Measurements from ENCODE around the gene NRXN3. TPM values are rescaled to one million over a fixed set of nuclear protein-coding genes. Genes with fewer than 3 reads are reported as not detected.

Gene NRXN3
- total RNA-seq, 6 experiments from 2014 or later: 0.07 to 0.28 (median 0.11) TPM; not detected in 2

DNA sequence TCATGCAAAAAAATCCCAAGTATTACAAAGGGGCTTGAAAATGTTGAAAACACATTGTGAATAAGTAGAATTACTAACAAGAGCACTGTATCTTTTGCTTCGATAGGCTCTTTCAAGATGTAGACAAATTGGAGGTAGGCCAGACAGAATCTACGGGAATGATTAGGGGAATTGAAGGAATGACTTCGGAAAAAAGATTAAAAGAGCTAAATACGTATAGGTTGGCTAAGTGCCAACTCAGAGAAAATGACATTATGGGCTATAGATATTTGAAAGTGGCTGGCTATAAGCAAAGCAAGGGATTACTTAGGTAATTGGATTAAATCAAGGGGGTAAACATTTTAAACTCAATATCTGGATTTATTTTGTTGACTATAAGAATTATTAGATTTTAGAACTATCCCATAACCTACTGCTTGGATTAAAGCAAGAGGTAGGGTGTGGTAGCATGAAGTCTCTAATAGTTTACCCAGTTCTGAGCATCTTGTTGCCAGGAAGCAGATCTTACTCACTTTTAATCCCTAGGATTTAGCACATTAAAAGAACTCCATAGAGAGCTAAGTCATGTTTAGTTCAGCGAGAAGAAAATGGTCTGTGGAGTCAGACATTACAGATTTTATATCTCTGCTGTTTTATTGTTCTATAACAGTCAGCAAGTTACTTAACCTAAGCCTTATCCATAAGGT, 1551.4 kb downstream of the NRXN3 start:
- no peak overlapping the region for H3K27ac Mint-ChIP-seq
- H3K9me3 Mint-ChIP-seq: peaks cover 23% of the 10 kb centered on the region
- peaks cover 1% of the 10 kb centered on the region; the same call in 1 of the 2 replicates for H3K27me3 Mint-ChIP-seq (ENCODE audit: insufficient read depth)
- H3K4me1 Mint-ChIP-seq (ENCODE audit: low read depth): no peaks in the 10 kb centered on the region
- H3K4me3 Mint-ChIP-seq: no peak overlapping the region
- TF ChIP-seq, protein P1, sequence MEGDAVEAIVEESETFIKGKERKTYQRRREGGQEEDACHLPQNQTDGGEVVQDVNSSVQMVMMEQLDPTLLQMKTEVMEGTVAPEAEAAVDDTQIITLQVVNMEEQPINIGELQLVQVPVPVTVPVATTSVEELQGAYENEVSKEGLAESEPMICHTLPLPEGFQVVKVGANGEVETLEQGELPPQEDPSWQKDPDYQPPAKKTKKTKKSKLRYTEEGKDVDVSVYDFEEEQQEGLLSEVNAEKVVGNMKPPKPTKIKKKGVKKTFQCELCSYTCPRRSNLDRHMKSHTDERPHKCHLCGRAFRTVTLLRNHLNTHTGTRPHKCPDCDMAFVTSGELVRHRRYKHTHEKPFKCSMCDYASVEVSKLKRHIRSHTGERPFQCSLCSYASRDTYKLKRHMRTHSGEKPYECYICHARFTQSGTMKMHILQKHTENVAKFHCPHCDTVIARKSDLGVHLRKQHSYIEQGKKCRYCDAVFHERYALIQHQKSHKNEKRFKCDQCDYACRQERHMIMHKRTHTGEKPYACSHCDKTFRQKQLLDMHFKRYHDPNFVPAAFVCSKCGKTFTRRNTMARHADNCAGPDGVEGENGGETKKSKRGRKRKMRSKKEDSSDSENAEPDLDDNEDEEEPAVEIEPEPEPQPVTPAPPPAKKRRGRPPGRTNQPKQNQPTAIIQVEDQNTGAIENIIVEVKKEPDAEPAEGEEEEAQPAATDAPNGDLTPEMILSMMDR (IDR thresholded peaks at IDR 0.05): no peak
- DNase-seq: no peak
- H3K36me3 Mint-ChIP-seq (ENCODE audit: low read depth): no peaks in the 10 kb centered on the region

DNA sequence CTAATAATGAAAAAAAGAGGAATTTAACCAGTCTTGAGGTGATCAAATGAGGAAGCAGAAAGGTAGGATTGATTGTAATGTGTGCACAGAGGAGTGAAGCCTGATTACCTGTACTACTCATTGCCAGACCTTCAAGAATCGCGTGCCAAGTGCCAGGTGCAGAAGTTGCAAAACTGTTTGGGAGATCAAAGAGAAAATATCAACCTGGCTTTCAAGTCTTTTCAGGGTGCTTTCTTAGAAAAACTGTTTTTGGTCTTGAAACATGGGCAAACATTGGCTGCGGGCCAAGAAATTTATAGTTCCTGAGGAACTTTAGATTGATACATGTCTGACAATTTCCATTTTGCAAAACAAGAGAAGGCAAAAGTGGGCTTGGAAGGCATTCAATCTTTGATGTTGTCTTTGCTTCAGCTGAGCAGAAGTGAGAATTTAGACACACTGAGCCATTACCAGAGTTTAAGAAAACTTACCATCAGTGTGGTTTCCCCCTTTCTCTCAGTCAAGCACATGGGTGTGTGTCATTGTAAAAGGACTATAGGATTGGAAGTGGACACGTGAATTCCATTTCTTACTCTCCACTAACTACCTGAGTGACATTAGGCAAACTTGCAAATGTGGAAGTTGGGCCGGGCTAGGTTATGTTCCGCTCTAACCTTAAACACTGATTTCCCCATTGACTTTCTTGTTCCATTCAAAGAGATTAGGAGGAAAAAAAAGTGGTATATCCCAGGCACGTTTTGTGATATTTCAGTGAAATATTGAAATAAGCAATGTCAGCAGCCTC, 1555.0 kb downstream of the NRXN3 start:
- H3K4me3 Mint-ChIP-seq: no peak overlapping the region
- H3K9me3 Mint-ChIP-seq: peaks cover 28% of the 10 kb centered on the region
- no peak overlapping the region for H3K27ac Mint-ChIP-seq
- H3K4me1 Mint-ChIP-seq (ENCODE audit: low read depth): no peaks in the 10 kb centered on the region
- DNase-seq: no peak
- H3K36me3 Mint-ChIP-seq (ENCODE audit: low read depth): no peaks in the 10 kb centered on the region
- TF ChIP-seq, protein P1 (IDR thresholded peaks at IDR 0.05): no peak
- peaks cover 1% of the 10 kb centered on the region for H3K27me3 Mint-ChIP-seq (ENCODE audit: insufficient read depth)

DNA sequence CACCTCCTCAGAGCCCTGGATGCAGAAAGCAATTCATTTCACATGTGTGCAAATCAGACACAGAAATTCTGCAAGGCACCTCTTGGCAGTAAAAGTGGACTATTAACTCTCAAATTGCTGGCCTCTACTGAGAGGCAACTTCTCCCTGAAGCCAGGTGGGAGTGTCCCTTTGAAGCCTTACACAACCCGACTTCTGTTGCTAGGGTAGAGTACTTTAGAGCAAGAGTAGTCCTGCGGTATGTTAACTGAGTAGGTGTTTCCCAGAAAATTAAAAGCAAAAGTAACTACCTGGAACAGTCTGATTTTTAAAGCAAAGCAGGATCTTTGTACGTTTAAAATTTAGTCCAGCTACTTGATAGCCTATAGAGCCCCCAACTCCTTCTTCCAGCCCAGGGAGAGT, 1557.7 kb downstream of the NRXN3 start:
- H3K36me3 Mint-ChIP-seq (ENCODE audit: low read depth): peaks cover 4% of the 10 kb centered on the region; the same call in 1 of the 2 replicates
- TF ChIP-seq, protein P1 (IDR thresholded peaks at IDR 0.05): no peak
- peaks cover 23% of the 10 kb centered on the region; the same call in 1 of the 2 replicates for H3K9me3 Mint-ChIP-seq
- H3K27me3 Mint-ChIP-seq (ENCODE audit: insufficient read depth): no peaks in the 10 kb centered on the region; the same call in 1 of the 2 replicates
- no peaks in the 10 kb centered on the region for H3K4me1 Mint-ChIP-seq (ENCODE audit: low read depth)
- DNase-seq: no peak
- H3K4me3 Mint-ChIP-seq: no peak overlapping the region
- H3K27ac Mint-ChIP-seq: no peak overlapping the region

DNA sequence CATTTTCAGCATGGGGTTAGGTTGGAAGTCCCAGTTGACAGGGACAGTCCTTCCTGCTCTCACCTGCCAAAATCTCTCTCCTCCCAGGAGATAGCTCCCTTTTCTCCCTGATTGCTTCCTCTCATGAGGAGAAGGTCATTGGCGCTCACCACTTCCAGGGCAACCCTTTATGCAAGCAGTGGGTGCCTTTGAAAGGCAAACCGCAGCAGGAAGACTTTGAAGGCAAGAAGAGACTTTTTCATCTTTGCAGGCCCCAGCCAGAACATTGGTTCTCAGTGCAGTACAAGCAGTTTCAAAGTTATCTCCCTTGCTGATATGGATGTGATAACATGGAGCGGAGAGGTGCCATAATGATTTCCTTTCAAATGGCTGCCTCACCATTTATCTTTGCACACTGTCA, 1558.2 kb downstream of the NRXN3 start:
- peaks cover 4% of the 10 kb centered on the region; the same call in 1 of the 2 replicates for H3K36me3 Mint-ChIP-seq (ENCODE audit: low read depth)
- DNase-seq: no peak
- H3K27ac Mint-ChIP-seq: no peak overlapping the region
- no peaks in the 10 kb centered on the region; the same call in 1 of the 2 replicates for H3K27me3 Mint-ChIP-seq (ENCODE audit: insufficient read depth)
- no peak overlapping the region for H3K4me3 Mint-ChIP-seq
- TF ChIP-seq, protein P1 (IDR thresholded peaks at IDR 0.05): no peak
- H3K9me3 Mint-ChIP-seq: peaks cover 22% of the 10 kb centered on the region; the same call in 1 of the 2 replicates
- no peaks in the 10 kb centered on the region for H3K4me1 Mint-ChIP-seq (ENCODE audit: low read depth)

DNA sequence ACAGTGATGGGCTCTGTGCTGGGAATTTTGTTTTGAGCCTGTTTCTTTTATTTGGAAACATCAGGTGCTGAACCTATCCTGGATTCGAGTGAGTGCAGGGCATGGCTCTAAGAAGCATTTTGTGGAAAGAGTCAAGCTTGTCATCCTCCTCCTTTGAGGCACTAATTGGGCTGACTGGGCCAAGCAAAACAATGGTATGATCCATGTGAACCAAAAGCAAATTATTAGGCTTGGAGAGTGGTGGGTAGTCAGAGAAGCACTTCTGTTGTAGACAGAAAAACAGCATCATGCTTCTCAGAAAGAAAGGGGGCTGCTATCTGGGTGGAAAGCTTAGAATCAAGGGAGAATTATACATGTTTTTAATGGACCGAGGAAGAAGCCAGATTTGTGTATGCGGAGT, 1559.6 kb downstream of the NRXN3 start:
- no peaks in the 10 kb centered on the region; the same call in 1 of the 2 replicates for H3K27me3 Mint-ChIP-seq (ENCODE audit: insufficient read depth)
- no peak overlapping the region for H3K4me3 Mint-ChIP-seq
- no peaks in the 10 kb centered on the region for H3K4me1 Mint-ChIP-seq (ENCODE audit: low read depth)
- peaks cover 13% of the 10 kb centered on the region; the same call in 1 of the 2 replicates for H3K9me3 Mint-ChIP-seq
- no peak overlapping the region for H3K27ac Mint-ChIP-seq
- TF ChIP-seq, protein P1 (IDR thresholded peaks at IDR 0.05): no peak
- H3K36me3 Mint-ChIP-seq (ENCODE audit: low read depth): peaks cover 4% of the 10 kb centered on the region; the same call in 1 of the 2 replicates
- no peak for DNase-seq
